ENCODE measurements around the gene KLC4.

DNA sequence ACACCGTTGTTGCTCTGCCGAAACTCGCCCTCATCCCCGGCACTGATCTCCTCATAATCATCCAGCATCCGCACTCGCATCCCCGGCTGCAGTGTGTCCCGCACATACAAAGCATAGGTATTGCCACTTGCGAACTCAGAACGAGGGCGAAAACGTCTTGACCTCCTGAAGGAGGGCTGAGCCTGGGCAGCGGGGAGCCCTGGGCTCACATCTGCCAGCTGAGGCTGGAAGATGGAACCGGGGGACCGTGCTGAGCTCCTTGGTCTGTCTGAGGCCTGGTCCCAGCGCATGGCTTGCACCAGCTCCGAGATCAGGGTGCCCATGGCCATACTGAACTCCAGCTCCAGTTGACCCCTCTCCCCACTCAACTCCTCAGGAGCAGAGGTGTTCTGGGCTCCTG lies 8.4 kb upstream of the KLC4 start:
- no peak for TF ChIP-seq ZNF274 (IDR thresholded peaks at IDR 0.05; ENCODE audit: low read depth, low read length)
- TF ChIP-seq SUZ12 (IDR thresholded peaks at IDR 0.05; ENCODE audit: extremely low read depth, insufficient read depth, insufficient read length) = no peak
- TF ChIP-seq YY1 (IDR thresholded peaks at IDR 0.05; ENCODE audit: insufficient read depth, insufficient read length) = no peak
